CD4-positive, alpha-beta T cell treated with Interleukin-17A for 1 hour (primary cell): ENCODE measurements around the gene SGSM1.
"Not testable (repeated sequence)": the region's sequence is repeated elsewhere in the genome, so short reads cannot be mapped to it uniquely, and the experiment has no call there.

Source experiments
- DNase-seq: peaks from one replicate; pipeline ENCODE4 v3.0.0-alpha.2; 2020

Gene SGSM1

DNA sequence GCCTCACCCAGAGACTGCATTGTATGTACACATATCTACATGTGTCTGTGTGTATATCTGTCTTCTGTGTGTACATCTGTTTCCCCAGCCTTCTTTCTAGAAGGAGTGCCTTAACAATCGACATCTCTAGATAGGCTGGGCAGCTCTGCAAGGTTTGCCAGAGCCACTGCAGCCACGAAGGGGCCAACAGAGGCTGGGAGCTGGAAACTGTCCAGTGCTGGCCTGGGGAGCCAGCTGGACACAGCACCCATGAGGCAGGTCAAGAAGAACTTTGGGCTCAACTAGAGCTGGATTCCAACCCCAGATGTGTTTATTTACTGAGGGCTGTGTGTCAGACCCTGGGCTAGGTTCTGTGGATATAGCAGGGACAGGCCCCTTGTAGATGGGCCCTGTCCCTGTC lies 3.3 kb downstream of the SGSM1 start:
- DNase-seq: no peak

- no peak for DNase-seq
Observed at GRCh38 chr22:24810043-24810749, 4.2 kb downstream of the SGSM1 start.

DNA sequence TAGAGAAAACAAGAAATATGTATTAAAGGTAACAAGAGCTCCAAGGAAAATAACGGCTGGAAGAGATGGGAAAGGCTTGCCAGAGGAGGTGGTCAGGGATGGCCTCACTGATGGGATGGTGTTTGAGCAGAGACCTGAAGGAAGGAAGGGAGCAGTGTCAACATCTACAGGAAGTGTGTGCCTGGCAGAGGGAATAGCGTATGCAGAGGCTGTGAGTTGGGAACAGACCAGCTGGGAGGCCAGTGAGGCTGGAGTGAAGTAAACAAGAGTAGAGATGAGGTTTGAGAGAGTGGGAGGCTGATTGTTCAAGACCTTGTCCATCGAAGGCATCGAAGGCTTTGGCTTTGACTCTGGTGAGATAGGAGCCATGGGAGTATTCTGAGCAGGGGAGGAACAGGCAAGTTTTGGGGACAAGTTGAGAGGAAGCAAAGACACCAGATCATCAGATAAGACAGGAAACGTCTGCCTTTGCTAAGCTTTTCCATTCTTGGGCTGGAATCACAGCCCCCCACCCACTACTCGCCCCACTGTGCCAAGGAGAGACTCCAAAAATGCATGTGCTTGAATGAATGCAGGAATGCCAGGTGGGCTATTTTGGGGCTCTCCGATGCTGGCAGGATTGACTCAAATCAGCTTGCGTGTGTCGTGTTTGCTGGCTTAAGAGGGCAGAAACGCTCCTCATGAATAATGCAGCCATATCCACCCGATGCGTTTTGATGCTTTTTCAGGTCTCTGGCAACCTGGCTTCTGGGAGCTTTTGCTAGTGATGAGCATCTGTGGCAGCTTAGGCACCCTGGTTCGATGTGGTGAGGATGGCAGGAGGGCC lies 7.2 kb downstream of the SGSM1 start:
- no peak for DNase-seq

DNA sequence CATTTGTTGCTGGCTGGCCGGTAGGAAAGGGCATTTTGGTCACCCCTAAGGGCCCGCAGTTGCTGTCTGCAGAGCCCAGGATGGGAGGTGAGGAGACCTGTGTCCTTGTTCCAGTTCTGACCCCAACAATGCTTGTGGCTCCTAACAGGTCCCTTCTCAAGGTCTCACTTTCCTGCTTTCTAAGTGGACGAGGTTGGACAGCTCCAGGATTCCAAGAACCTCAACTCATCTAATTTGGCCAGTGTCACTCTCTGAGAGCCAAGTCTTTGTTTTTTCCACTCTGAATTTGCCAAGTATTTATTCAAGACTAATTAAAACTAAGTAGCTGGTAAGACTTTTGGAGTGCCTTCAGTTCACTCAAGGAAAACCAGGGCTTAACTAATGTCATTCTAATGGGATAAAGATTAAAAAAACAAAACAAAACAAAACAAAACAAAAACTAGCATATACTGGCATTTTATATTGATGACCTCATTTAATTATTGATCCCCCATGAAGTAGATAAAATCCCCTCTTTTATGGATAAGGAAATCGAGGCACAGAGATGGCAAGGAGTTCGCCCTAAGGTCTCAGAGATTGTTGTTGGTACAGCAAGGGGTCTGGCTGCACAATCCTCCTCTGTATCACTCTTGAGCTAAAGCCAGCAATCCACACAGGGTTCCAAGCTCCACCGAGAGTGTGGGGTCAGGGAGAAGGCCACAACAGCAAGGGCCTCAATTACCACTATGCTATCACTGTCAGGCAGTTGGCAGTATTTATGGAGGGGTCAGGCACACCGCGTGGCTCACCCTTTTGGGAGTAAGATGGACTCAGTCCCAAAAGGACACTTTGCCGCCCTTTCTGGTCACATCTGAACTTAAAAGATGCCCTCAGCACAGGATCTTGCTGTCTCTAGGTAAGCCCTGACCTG lies 8.1 kb downstream of the SGSM1 start:
- no peak for DNase-seq

- DNase-seq: no peak
Observed at GRCh38 chr22:24816806-24817205, 10.8 kb downstream of the SGSM1 start.

- no peak for DNase-seq
Observed at GRCh38 chr22:24819487-24819886, 13.5 kb downstream of the SGSM1 start.

DNA sequence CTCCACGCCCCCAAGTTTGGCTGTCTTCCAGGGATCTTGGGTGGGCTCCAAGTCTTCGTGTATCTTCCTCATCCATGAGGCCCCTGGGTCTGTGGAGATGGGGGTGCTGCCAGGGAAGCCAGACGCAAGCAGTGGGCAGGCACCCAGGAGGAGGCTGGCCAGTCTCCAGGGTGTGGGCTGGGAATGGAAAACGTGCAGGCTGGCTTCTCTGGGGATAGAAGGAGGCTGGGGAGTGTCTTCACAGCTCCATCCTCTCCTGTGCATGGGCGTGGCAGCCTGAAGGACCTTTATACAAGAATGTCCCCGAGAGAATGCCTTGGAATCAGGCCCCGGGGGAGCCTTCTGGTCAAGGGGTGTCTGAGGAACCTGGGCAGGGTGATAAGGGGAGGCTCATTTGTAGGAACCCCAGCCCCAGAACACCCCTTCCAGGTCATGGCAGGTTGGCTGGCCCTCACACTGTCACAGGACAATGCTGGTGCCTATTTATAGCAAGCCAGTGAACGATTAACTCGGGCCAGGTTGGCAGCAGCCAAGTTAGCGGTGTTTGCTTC lies 14.0 kb downstream of the SGSM1 start:
- no peak for DNase-seq

DNA sequence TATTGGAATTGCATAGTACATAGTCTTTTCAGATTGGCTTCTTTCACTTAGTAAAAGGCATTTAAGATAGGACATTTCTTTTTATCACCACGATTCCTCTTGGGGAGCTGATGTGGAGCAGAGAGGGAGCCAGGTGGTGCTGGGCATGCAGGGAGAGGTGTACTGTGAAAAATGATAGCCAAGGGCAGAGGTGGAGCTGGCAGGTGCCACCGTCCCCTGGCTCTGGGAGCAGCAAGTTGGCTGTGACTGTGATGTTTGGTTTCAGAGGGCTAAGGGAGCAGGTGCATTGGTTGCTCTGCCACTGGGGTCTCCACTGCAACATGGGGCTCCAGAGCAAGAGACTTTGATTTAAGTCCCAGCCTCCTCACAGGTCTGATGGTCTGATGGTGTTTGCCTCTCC lies 16.5 kb downstream of the SGSM1 start:
- no peak for DNase-seq

GRCh38 chr22:24823787-24824186 lies 17.8 kb downstream of the SGSM1 start:
- DNase-seq: no peak

- DNase-seq: no peak
Observed at GRCh38 chr22:24824250-24824649, 18.2 kb downstream of the SGSM1 start.

DNA sequence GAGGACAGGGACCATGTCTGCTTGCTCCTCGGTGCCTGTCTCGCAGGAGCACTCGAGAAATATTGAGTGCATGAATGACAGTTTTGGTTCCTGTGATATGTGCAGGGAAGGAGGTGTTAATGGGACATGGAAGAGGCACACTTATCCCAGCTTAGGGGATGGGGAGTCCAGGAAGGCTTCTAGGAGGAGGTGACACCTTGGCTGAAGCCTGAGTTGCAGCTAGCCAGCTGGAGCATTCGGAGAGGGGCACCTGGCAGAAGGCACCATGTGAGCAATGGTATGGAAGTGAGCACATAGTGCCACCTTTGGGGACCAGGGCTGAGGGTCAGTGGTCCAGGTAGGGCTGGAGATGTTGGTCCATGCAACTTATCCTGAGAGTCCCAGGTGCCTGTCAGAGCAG lies 18.9 kb downstream of the SGSM1 start:
- no peak for DNase-seq

DNA sequence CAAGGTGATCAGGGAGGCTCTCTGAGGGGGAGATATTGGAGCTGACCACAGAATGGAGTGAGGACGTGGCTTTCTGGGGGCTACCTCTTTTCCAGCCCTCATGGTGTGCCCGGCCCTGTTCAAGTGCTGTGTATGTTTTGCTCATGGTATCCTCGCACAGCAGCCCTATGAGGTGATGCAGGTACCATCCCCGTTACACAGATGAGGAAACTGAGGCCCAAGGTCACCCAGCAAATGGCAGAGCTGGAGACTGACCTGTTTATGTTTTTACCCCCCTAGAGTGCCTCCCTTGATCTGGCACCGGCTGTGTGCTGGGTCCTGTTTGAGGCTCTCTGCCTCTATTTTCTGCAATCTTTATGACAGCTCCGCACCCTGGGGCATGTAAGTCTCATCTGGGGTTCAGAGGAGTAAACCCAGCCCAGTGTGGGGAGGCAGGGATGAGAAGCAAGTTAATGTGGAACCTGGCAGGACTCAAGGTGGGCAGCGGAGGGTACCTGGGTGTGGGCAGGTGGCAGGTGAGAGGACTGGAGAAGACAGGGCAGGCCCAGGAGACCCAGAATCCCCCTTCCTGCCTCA lies 20.8 kb downstream of the SGSM1 start:
- DNase-seq: no peak

- no peak for DNase-seq
Observed at GRCh38 chr22:24827296-24827695, 21.3 kb downstream of the SGSM1 start.

- DNase-seq: no peak
Observed at GRCh38 chr22:24830205-24830979, 24.4 kb downstream of the SGSM1 start.

DNA sequence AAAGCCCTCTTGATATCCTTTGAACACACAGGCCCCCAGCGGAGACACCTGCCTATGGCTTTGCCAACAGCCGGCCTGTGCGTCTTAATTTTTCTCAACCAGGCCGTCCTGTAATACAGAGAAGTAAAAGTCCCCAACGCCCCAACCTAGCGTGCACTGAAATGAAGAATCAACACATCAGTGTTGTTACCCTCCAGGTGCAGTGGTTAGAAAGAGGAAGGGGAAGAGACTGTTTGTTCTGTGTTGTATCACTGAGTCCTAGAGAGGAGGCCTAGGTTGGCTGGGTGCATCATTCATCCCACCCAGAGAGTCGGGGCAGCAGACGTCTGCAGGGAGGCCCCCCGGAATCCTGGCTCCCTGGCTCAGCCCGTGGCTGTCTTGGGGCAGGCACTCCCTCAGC lies 25.7 kb downstream of the SGSM1 start:
- no peak for DNase-seq

DNA sequence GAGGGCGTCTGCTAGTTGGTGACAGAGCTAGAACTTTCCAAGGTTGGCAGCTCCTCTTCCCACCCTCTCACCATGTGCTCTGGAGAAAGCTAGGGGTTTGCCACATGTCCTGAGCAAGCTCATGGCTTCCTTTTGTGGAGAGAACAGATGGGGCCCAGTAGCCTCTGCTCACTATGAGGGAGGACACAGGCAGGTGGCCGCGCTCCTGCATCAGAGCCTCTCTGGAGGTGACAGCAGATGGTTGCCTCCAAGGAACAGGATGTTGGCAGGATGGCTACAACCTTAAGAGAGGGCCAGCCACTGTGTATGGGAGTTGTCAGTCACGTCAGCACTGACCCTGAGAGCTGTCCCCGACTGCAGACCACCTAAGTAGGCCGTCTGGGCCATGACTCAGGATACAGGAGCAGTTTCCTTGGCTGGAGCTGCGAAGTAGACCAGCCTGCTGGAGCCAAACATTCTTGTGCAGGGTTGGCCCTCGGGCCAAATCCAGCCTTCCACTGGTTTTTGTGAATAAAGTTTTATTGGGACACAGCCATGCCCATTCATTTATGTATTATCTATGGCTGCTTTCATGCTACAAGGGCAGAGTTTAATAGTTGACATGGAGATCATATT lies 28.0 kb downstream of the SGSM1 start:
- DNase-seq: no peak

DNA sequence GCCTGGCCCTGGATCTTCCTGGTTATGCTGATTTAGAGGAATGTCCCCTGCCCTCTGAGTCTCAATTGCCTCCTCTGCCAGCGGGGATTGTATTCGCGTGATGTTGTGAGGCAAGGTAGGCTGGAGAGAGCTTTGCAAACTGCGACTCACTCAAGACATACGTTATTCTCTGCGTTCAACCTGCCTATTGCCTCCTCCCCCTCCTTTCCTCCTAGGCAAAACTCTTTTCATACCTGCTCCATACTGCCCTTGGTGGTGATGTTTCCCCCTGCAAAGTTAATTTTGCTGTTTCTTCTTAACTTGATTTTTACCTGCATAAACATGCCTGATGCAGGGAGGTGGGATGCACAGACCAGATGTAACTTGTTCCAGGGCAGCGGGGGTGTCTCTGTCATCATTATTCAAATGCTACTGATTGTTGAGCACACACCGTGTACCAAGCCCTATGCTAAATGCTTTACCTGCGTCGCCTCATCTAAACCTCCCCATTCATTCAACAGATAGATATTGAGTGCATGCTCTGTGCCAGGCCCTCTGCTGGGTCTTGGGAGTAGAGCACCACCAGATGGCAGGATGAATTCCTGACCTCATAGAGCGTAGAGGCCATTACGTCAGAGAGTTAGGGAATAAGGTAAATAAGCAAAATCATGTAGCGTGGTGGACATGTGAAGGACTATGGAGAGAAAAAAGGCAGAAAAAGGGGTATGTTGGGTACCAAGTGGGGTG lies 29.0 kb downstream of the SGSM1 start:
- no peak for DNase-seq

- no peak for DNase-seq
Observed at GRCh38 chr22:24836282-24836681, 30.3 kb downstream of the SGSM1 start.

DNA sequence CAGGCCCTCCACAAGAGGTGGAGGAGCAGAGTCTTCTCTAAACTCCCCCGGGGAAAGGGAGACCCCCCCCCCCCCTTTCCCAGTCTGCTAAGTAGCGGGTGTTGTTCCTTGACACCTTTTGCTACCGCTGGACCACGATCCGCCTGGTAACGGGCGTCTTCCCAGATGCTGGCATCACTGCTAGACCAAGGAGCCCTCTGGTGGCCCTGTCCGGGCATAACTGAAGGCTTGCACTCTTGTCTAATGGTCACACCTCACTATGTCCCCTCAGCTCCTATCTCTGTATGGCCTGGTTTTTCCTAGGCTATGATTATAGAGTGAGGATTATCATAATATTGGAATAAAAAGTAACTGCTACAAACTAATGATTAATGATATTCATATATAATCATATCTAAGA lies 31.5 kb downstream of the SGSM1 start:
- DNase-seq: not testable (repeated sequence)

DNA sequence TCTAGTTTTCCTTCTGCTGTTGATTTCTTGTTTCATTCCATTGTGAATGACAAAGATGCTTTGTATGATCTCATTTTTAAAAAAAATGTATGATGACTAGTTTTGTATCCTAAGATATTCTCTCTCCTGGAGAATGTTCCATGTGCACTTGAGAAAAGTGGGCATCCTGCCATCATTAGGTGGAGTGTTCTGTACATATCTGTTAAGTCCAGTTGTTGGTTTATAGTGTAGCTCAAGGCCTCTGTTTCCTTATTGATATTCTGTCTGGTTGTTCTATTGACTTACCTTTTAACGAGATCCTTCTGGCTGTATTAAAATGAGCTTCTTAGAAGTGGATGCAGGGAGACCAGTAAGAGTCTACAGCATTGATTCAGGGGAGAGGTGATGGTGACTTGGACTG lies 35.2 kb downstream of the SGSM1 start:
- DNase-seq: no peak

DNA sequence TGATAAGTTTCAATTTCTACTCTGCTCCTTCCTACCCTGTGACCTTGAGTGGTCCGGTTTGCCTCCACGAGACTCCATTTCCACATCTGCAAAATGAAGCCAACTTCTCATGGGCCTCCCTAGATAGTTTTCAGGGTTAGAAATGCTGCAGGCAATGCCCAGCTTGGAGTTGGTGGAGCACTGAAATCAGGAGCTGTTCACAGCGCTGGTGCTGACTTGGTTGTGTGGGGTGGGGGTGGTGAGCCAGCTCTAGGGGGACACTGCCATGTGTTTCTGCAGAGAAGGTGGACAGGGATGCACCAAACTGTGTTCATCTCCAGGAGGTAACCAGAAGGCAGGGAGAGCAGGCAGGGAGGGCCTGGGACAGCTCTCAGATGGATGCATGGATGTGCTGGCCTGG lies 37.0 kb downstream of the SGSM1 start:
- no peak for DNase-seq
